ENCODE results near the gene IRX4. TPM values are rescaled to one million over a fixed set of nuclear protein-coding genes. Genes with fewer than 3 reads are reported as not detected.

IRX4 gene
- total RNA-seq, 1 donor from 2014 or later, result 0.68 TPM

GRCh38 chr5:1916041-1917001 lies 33.6 kb upstream of the IRX4 start:
- Histone ChIP-seq H3K9ac (ENCODE audit: low read length) (no peak overlapping the region), H3K27ac (ENCODE audit: low read depth, low read length) (no peak overlapping the region), H3K4me3 (ENCODE audit: insufficient read depth, low read depth, low read length) (no peak overlapping the region), H3K4me1 (ENCODE audit: insufficient read depth, low read length) (no peaks in the 10 kb centered on the region), H3K79me2 (ENCODE audit: insufficient read depth, low read length) (no peaks in the 10 kb centered on the region), H3K4me2 (ENCODE audit: low read length) (no peak overlapping the region), H4K20me1 (ENCODE audit: insufficient read depth, low read length) (no peaks in the 10 kb centered on the region), H3K36me3 (ENCODE audit: insufficient read depth, low read length) (no peaks in the 10 kb centered on the region), H3K9me3 (ENCODE audit: insufficient read depth, low read depth, low read length) (no peaks in the 10 kb centered on the region), H3K27me3 (ENCODE audit: insufficient read depth, low read length) (no peaks in the 10 kb centered on the region), H2AFZ (ENCODE audit: low read depth, low read length) (no peak overlapping the region)
- Mint-ChIP-seq H3K36me3 (ENCODE audit: low read depth, unreplicated experiment) (no peaks in the 10 kb centered on the region), H3K4me3 (ENCODE audit: unreplicated experiment) (no peak overlapping the region), H3K9me3 (ENCODE audit: unreplicated experiment) (peaks cover 10% of the 10 kb centered on the region), H3K27me3 (ENCODE audit: low read depth, unreplicated experiment) (peaks cover 39% of the 10 kb centered on the region), H3K27ac (ENCODE audit: unreplicated experiment) (no peak overlapping the region), H3K4me1 (ENCODE audit: low read depth, unreplicated experiment) (no peaks in the 10 kb centered on the region)
- TF ChIP-seq EZH2 (IDR thresholded peaks at IDR 0.05; ENCODE audit: insufficient read depth, low read length), result no peak
- TF ChIP-seq CTCF (IDR thresholded peaks at IDR 0.05; ENCODE audit: insufficient read depth, low read depth, low read length), result no peak
- FAIRE-seq (no peak), DNase-seq (ENCODE audit: low read depth) (no peak)

GRCh38 chr5:1915316-1915715 lies 32.6 kb upstream of the IRX4 start:
- FAIRE-seq (no peak), DNase-seq (ENCODE audit: low read depth) (no peak)
- H3K9me3 ChIP-seq (ENCODE audit: insufficient read depth, low read depth, low read length), result no peaks in the 10 kb centered on the region
- Mint-ChIP-seq H3K36me3 (ENCODE audit: low read depth, unreplicated experiment) (no peaks in the 10 kb centered on the region), H3K4me1 (ENCODE audit: low read depth, unreplicated experiment) (no peaks in the 10 kb centered on the region), H3K4me3 (ENCODE audit: unreplicated experiment) (no peak overlapping the region), H3K9me3 (ENCODE audit: unreplicated experiment) (peaks cover 10% of the 10 kb centered on the region), H3K27me3 (ENCODE audit: low read depth, unreplicated experiment) (peaks cover 40% of the 10 kb centered on the region), H3K27ac (ENCODE audit: unreplicated experiment) (no peak overlapping the region)
- H2AFZ ChIP-seq (ENCODE audit: low read depth, low read length), result no peak overlapping the region
- H3K4me3 ChIP-seq (ENCODE audit: insufficient read depth, low read depth, low read length), result no peak overlapping the region
- H3K27ac ChIP-seq (ENCODE audit: low read depth, low read length), result no peak overlapping the region
- H3K4me1 ChIP-seq (ENCODE audit: insufficient read depth, low read length), result no peaks in the 10 kb centered on the region
- no peak overlapping the region for H3K4me2 ChIP-seq (ENCODE audit: low read length)
- H3K9ac ChIP-seq (ENCODE audit: low read length), result no peak overlapping the region
- TF ChIP-seq CTCF (IDR thresholded peaks at IDR 0.05; ENCODE audit: insufficient read depth, low read depth, low read length) (no peak), EZH2 (IDR thresholded peaks at IDR 0.05; ENCODE audit: insufficient read depth, low read length) (no peak)
- H4K20me1 ChIP-seq (ENCODE audit: insufficient read depth, low read length), result no peaks in the 10 kb centered on the region
- H3K27me3 ChIP-seq (ENCODE audit: insufficient read depth, low read length), result no peaks in the 10 kb centered on the region
- no peaks in the 10 kb centered on the region for H3K36me3 ChIP-seq (ENCODE audit: insufficient read depth, low read length)
- H3K79me2 ChIP-seq (ENCODE audit: insufficient read depth, low read length), result no peaks in the 10 kb centered on the region

- Mint-ChIP-seq H3K36me3 (ENCODE audit: low read depth, unreplicated experiment) (no peaks in the 10 kb centered on the region), H3K4me3 (ENCODE audit: unreplicated experiment) (no peak overlapping the region), H3K9me3 (ENCODE audit: unreplicated experiment) (peaks cover 12% of the 10 kb centered on the region), H3K27ac (ENCODE audit: unreplicated experiment) (no peak overlapping the region), H3K4me1 (ENCODE audit: low read depth, unreplicated experiment) (no peaks in the 10 kb centered on the region), H3K27me3 (ENCODE audit: low read depth, unreplicated experiment) (peaks cover 46% of the 10 kb centered on the region)
- Histone ChIP-seq H3K9ac (ENCODE audit: low read length) (no peak overlapping the region), H3K27me3 (ENCODE audit: insufficient read depth, low read length) (no peaks in the 10 kb centered on the region), H3K36me3 (ENCODE audit: insufficient read depth, low read length) (no peaks in the 10 kb centered on the region), H2AFZ (ENCODE audit: low read depth, low read length) (no peak overlapping the region), H3K4me2 (ENCODE audit: low read length) (no peak overlapping the region), H4K20me1 (ENCODE audit: insufficient read depth, low read length) (no peaks in the 10 kb centered on the region), H3K79me2 (ENCODE audit: insufficient read depth, low read length) (no peaks in the 10 kb centered on the region), H3K4me3 (ENCODE audit: insufficient read depth, low read depth, low read length) (no peak overlapping the region), H3K27ac (ENCODE audit: low read depth, low read length) (no peak overlapping the region), H3K9me3 (ENCODE audit: insufficient read depth, low read depth, low read length) (no peaks in the 10 kb centered on the region), H3K4me1 (ENCODE audit: insufficient read depth, low read length) (no peaks in the 10 kb centered on the region)
- FAIRE-seq (no peak), DNase-seq (ENCODE audit: low read depth) (no peak)
- TF ChIP-seq EZH2 (IDR thresholded peaks at IDR 0.05; ENCODE audit: insufficient read depth, low read length) (no peak), CTCF (IDR thresholded peaks at IDR 0.05; ENCODE audit: insufficient read depth, low read depth, low read length) (no peak)
Observed at GRCh38 chr5:1914471-1914870, 31.7 kb upstream of the IRX4 start.
